IMR-90 (cell line): ENCODE data around the gene ZNHIT6. TPM values are rescaled to one million over a fixed set of nuclear protein-coding genes. Genes with fewer than 3 reads are reported as not detected.

Experiments used
- polyA plus RNA-seq, 3 experiments: library from polyadenylated mRNA; depleted of rRNA; stranded (reverse); fragments of >200 nt; gene quantifications; 2 replicates each; pipeline ENCODE4 v1.2.3, GENCODE V29; 2012; ENCODE audit warnings: low replicate concordance in 1 of 3
- total RNA-seq: library from RNA; depleted of rRNA; stranded (reverse); fragments of >200 nt; gene quantifications from 2 replicates; pipeline ENCODE4 v1.2.3, GENCODE V29; 2012; rRNA removed

Gene ZNHIT6
- total and polyA plus RNA-seq, 2 of the 4 experiments (the other 2 are of a cell fraction), result 9.0 to 13.7 TPM

Other genes starting within 250 kb of the ZNHIT6 start
- gene DDAH1, start 243.3 kb downstream of the ZNHIT6 start, total RNA-seq, result 94.5 and 108 TPM in 2 replicates
- 78.0 and 89.0 TPM in 2 replicates for gene DDAH1, start 243.3 kb downstream of the ZNHIT6 start, polyA plus RNA-seq (2012; rRNA removed)
- gene CCN1, start 127.7 kb downstream of the ZNHIT6 start, total RNA-seq, result 76.9 and 90.3 TPM in 2 replicates
- 819 and 905 TPM in 2 replicates for gene CCN1, start 127.7 kb downstream of the ZNHIT6 start, polyA plus RNA-seq (2012; rRNA removed)